ENCODE measurements around the gene THY1.
A peak's percentile ranks its signal among the peaks of the same experiment; 100 is the strongest.

The THY1 gene

GRCh38 chr11:119375337-119376196 lies 47.4 kb downstream of the THY1 start:
- no peak for DNase-seq (ENCODE audit: low read depth)
- no peak for TF ChIP-seq CTCF (IDR thresholded peaks at IDR 0.05; ENCODE audit: control insufficient read depth, extremely low read depth, insufficient read depth)
- no peak overlapping the region for H3K4me3 ChIP-seq (ENCODE audit: low read depth, low read length)

- TF ChIP-seq CTCF (IDR thresholded peaks at IDR 0.05; ENCODE audit: control insufficient read depth, extremely low read depth, insufficient read depth) = no peak
- no peak for DNase-seq (ENCODE audit: low read depth)
These were observed 48.2 kb downstream of the THY1 start for GRCh38 chr11:119374632-119375336.

GRCh38 chr11:119373921-119374631 lies 48.9 kb downstream of the THY1 start:
- no peak overlapping the region for H3K4me3 ChIP-seq (ENCODE audit: low read depth, low read length)
- TF ChIP-seq CTCF (IDR thresholded peaks at IDR 0.05; ENCODE audit: control insufficient read depth, extremely low read depth, insufficient read depth) = peak; percentile 85
- no peak for DNase-seq (ENCODE audit: low read depth)

More at GRCh38 chr11:119374632-119375336, 48.2 kb downstream of the THY1 start:
- H3K4me3 ChIP-seq (ENCODE audit: low read depth, low read length) = no peak overlapping the region

GRCh38 chr11:119373059-119373920 lies 49.7 kb downstream of the THY1 start:
- no peak for TF ChIP-seq CTCF (IDR thresholded peaks at IDR 0.05; ENCODE audit: control insufficient read depth, extremely low read depth, insufficient read depth)
- no peak for DNase-seq (ENCODE audit: low read depth)
- no peak overlapping the region for H3K4me3 ChIP-seq (ENCODE audit: low read depth, low read length)

GRCh38 chr11:119372260-119373058 lies 50.5 kb downstream of the THY1 start:
- no peak for TF ChIP-seq CTCF (IDR thresholded peaks at IDR 0.05; ENCODE audit: control insufficient read depth, extremely low read depth, insufficient read depth)
- DNase-seq (ENCODE audit: low read depth) = no peak
- H3K4me3 ChIP-seq (ENCODE audit: low read depth, low read length) = no peak overlapping the region

Data from LNCaP clone FGC (cell line).